Upper lobe of right lung (tissue), 1 donor: ENCODE data around the gene SALL1. TPM values are rescaled to one million over a fixed set of nuclear protein-coding genes. Genes with fewer than 3 reads are reported as not detected.

Experiments
- ATAC-seq: fragments of 200-7000 bp; cut with Tn5 transposase; one replicate; pipeline ENCODE4 v1.9.1; 2020; ENCODE audit warnings: mild to moderate bottlenecking, moderate library complexity
- DNase-seq: peaks from one replicate; pipeline ENCODE4 v3.0.0-alpha.2; 2020
- H3K27ac ChIP-seq: fragments of 200-600 bp; one replicate; pipeline ENCODE4 v1.8.0; 2022
- H3K27me3 ChIP-seq: fragments of 200-600 bp; one replicate; pipeline ENCODE4 v1.8.0; 2022; ENCODE audit warnings: mild to moderate bottlenecking
- H3K36me3 ChIP-seq: fragments of 200-600 bp; one replicate; pipeline ENCODE4 v1.8.0; 2022
- H3K4me1 ChIP-seq: fragments of 200-600 bp; one replicate; pipeline ENCODE4 v1.8.0; 2022
- H3K4me3 ChIP-seq: fragments of 200-600 bp; one replicate; pipeline ENCODE4 v1.8.0; 2022; ENCODE audit warnings: mild to moderate bottlenecking
- H3K9me3 ChIP-seq: fragments of 200-600 bp; one replicate; pipeline ENCODE4 v1.8.0; 2022
- CTCF ChIP-seq: fragments of 200-600 bp; IDR thresholded peaks from one replicate; pipeline ENCODE4 v1.8.0; 2022; ENCODE audit warnings: antibody characterized with exemption
- intact Hi-C: fragments of 100-400 bp; cut with DNase I; formaldehyde crosslinking; loops from one replicate; pipeline ENCODE4 v1.11.0; 2022
- total RNA-seq: library from RNA; stranded (reverse); fragmentation: NEBNext Ultra II Directional; extraction: Animal tissue kit (Norgen Biotek cat#: 25700); gene quantifications from one replicate; pipeline ENCODE4 v1.2.1, GENCODE V29; 2021
- donor health status: DM: no; HTN: yes; CAD: no; lungs with severe emphysema.

Gene SALL1
- total RNA-seq, 1 donor from 2014 or later, result not detected

GRCh38 chr16:51167170-51167895 is 16.3 kb upstream of the SALL1 start:
- Histone ChIP-seq H3K27ac (no peak overlapping the region), H3K36me3 (no peaks in the 10 kb centered on the region), H3K27me3 (peaks cover 4% of the 10 kb centered on the region), H3K9me3 (no peaks in the 10 kb centered on the region), H3K4me1 (no peaks in the 10 kb centered on the region), H3K4me3 (no peak overlapping the region)
- no peak for TF ChIP-seq CTCF
- ATAC-seq, result no peak
- DNase-seq, result no peak
- intact Hi-C loops, result no loop called here

- H3K9me3 ChIP-seq, result no peaks in the 10 kb centered on the region
- TF ChIP-seq CTCF, result no peak
- H3K36me3 ChIP-seq, result no peaks in the 10 kb centered on the region
These were observed 15.5 kb upstream of the SALL1 start for GRCh38 chr16:51166541-51166940.

GRCh38 chr16:51166091-51166490 is 15.0 kb upstream of the SALL1 start:
- no peak for DNase-seq
- Histone ChIP-seq H3K27ac (no peak overlapping the region), H3K36me3 (no peaks in the 10 kb centered on the region), H3K4me3 (no peak overlapping the region), H3K9me3 (no peaks in the 10 kb centered on the region), H3K27me3 (peaks cover 4% of the 10 kb centered on the region), H3K4me1 (no peaks in the 10 kb centered on the region)
- TF ChIP-seq CTCF, result no peak
- ATAC-seq, result no peak
- intact Hi-C loops, result no loop called here

More at GRCh38 chr16:51166541-51166940, 15.5 kb upstream of the SALL1 start:
- peaks cover 4% of the 10 kb centered on the region for H3K27me3 ChIP-seq
- H3K4me3 ChIP-seq, result no peak overlapping the region
- no peak overlapping the region for H3K27ac ChIP-seq
- H3K4me1 ChIP-seq, result no peaks in the 10 kb centered on the region
- intact Hi-C loops, result no loop called here
- DNase-seq, result no peak
- no peak for ATAC-seq

GRCh38 chr16:51165043-51165442 is 14.0 kb upstream of the SALL1 start:
- Histone ChIP-seq H3K27me3 (peaks cover 10% of the 10 kb centered on the region), H3K27ac (no peak overlapping the region), H3K9me3 (no peaks in the 10 kb centered on the region), H3K4me3 (no peak overlapping the region), H3K4me1 (no peaks in the 10 kb centered on the region), H3K36me3 (no peaks in the 10 kb centered on the region)
- intact Hi-C loops, result no loop called here
- ATAC-seq, result no peak
- TF ChIP-seq CTCF, result no peak
- no peak for DNase-seq

- no peaks in the 10 kb centered on the region for H3K36me3 ChIP-seq
- H3K4me1 ChIP-seq, result no peaks in the 10 kb centered on the region
- peaks cover 14% of the 10 kb centered on the region for H3K27me3 ChIP-seq
- H3K9me3 ChIP-seq, result no peaks in the 10 kb centered on the region
- DNase-seq, result no peak
- ATAC-seq, result no peak
- H3K4me3 ChIP-seq, result no peak overlapping the region
- H3K27ac ChIP-seq, result no peak overlapping the region
- no peak for TF ChIP-seq CTCF
- intact Hi-C loops, result no loop called here
These were observed 13.5 kb upstream of the SALL1 start for GRCh38 chr16:51164574-51164973.
